Activated CD4-positive, alpha-beta T cell treated with anti-CD3 and anti-CD28 coated beads for 1 hour (primary cell): Measurements from ENCODE around the gene LRRC4.

Source experiments
- DNase-seq: peaks from one replicate; pipeline ENCODE4 v3.0.0-alpha.2; 2020

LRRC4 gene

GRCh38 chr7:128059143-128059988, 28.1 kb upstream of the LRRC4 start:
- DNase-seq: no peak

- no peak for DNase-seq
These were observed 26.7 kb upstream of the LRRC4 start for GRCh38 chr7:128057909-128058308.

DNA sequence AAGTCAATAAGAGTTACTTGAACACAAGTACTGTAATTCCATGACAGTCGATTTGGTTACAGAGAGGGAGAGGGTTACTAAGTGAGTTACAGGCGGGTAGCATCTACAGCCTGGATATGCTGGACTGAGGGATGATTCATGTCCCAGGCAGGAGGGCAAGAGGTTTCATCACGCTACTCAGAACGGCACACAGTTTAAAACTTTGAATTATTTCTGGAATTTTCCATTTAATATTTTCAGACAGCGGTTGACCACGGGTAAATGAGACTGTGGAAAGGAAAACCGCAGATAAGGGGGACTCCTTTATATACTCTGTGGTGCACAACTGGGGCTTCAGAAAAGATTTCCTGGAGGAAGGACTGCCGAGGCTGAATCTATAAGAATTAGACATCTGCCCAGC, 25.7 kb upstream of the LRRC4 start:
- no peak for DNase-seq

- DNase-seq: no peak
These were observed 24.4 kb upstream of the LRRC4 start for GRCh38 chr7:128055637-128056036.

- no peak for DNase-seq
These were observed 23.3 kb upstream of the LRRC4 start for GRCh38 chr7:128054511-128054910.

- DNase-seq: no peak
These were observed 22.8 kb upstream of the LRRC4 start for GRCh38 chr7:128053991-128054390.

DNA sequence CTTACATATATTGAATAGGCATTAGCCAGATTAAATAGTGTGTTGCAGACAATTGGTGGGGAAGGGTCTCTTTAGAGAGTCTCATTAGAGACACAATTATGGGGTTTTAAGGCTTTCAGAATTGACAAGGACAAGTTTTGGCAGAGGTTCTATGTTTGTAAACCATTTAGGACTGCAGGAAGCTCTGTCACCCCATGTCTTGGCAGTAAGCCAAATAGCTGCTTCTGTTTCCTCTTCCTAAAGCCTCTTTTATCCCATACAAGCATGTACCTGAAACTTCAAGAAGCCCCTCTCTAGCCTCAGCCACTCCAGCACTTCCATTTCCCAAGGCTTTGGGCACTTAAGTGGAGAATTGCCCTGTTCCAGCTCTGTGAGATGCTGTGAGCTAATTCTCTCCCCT, 21.8 kb upstream of the LRRC4 start:
- no peak for DNase-seq

- DNase-seq: no peak
These were observed 21.2 kb upstream of the LRRC4 start for GRCh38 chr7:128052404-128052803.

DNA sequence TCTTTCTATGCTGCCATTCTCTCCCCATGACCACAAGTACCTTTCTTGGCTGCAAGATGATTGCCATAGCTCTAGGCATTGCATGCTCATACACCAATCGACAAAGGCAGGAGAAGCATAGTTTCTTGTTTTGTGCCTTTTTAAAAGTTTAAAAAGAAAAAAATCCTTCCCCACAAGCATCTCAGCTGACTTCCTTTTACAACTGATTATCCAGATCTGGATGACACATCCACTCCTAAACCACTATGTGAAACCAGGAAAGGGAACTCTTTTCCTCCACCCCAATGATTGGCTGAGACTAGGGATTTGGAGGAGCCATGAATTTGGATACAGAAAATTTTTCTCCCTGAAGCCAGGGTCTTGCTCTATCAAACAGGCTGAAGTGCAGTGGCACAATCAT, 14.5 kb upstream of the LRRC4 start:
- no peak for DNase-seq

- DNase-seq: no peak
These were observed 13.9 kb upstream of the LRRC4 start for GRCh38 chr7:128045158-128045557.

- DNase-seq: no peak
These were observed 12.8 kb upstream of the LRRC4 start for GRCh38 chr7:128044064-128044463.

- no peak for DNase-seq
These were observed 10.8 kb upstream of the LRRC4 start for GRCh38 chr7:128042012-128042411.

DNA sequence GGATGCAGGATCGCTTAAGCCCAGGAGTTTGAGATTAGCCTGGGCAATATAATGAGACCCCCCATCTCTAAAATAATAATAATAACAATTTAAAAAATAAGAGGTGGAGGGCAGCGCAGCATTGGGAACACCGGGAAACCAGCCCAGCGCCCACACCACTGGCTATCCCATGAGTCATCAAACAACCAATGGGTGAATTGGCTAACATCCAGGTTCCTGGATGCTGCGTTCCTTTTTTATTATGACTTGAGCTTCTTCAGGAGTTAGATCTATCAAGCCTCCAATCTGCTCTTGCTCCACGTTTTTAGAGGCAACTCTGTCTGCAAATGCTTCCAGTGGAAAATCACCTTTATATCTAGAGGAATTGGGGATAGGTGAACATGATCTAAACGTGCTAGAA, 10.0 kb upstream of the LRRC4 start:
- no peak for DNase-seq

GRCh38 chr7:128040205-128040604, 9.0 kb upstream of the LRRC4 start:
- no peak for DNase-seq

DNA sequence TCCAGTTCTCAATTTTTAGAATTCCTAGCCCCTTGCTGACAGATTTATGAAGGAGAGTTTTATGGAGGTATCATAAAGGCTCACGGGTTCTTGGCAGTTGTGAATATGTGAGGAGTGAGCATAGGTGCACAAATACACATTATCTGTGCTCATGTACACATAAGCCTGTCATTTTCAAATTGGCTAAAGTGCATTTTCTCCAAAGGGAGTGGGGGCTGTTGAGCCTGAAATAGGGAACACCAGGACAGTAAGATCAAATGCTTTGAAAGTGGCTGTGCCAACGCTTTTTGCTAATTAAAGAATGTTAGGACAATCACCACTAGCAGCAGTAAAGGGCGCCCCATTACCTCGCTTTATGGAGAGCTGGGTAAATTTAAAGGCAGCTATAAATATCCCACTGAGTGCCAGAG, 8.3 kb upstream of the LRRC4 start:
- DNase-seq: no peak

DNA sequence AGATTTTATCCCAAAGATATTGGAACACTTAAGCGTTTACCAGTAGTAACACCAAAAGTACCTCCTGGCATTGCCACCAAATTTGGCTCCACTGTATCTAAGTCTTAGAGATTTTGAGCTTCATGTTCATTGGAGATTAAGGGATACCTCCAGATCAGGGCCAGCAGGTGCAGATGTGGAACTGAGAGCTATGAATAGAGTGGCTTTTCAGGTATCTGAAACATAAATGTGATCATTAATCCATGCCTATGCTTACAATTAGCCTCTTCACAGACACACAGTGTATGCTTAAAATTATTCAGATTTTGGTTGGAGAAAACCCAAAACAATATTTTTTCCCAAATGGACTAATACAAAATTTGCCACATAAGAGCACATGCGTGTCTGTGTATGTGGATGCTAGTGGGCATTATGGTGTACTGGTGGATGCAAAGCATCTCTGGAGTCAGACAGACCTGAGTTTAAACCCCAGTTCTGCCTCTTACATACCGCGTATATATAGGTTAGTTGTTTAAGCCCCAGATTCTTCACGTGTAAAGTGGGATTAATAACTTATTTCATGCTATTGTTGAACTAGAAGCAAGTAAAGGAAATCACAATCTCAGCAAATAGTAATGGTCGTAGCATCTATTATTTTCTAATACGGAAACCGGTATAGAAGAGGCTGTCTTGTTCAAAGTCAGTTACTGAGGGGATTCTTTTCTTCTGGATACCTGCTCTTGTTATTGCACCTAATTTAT, 6.8 kb upstream of the LRRC4 start:
- DNase-seq: no peak

DNA sequence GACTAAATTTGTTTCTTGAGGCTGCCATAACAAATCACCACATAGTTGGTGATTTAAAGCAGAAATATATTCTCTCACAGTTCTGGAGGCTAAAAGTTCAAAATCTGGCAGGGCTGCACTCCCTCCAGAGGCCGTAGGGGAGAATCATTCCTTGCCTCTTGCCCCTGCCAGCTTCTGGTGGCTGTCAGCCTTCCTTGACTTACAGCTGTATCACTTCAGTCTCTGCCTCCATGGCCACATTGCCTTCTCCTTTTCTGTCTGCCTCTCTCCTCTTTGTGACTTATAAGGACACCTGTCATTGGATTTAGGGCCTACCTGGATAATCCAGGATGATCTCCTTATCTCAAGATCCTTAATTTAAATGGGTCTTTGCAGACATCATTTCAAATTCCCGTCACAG, 5.8 kb upstream of the LRRC4 start:
- no peak for DNase-seq

DNA sequence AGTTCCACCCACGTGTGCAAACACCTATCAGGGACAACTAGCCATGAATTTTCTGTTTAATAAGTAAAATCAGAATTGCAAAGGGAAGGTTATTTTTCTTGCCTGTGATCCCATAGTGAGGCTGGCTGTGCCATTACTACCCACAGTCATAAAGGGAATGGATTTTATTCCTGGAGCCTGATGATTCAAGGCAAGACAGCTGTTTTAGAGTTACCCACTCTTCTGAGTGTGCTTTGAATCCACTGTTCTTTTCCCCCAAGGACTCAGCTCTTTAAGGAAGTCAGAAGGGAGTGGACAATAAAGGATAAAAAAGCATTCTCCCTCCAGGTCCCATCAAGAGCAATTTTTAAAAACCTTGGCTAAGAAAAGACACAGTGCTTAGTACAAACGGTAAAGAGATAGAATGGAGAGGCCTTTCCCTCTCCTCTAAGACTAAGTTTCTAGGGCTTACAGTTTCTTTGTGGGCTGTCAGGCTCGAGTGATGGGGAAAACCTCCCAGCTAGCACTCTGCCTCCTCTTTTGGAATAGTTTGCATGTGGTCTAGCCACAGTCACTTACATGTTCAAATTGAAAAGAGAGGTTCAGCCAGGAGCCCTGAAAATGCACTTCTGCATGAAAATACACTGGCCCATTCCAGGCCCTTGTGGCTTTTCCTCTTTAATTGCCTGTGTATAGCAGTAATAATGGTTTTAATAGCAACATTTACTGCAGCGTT, 5.1 kb upstream of the LRRC4 start:
- DNase-seq: no peak

GRCh38 chr7:128035712-128036111, 4.5 kb upstream of the LRRC4 start:
- no peak for DNase-seq

DNA sequence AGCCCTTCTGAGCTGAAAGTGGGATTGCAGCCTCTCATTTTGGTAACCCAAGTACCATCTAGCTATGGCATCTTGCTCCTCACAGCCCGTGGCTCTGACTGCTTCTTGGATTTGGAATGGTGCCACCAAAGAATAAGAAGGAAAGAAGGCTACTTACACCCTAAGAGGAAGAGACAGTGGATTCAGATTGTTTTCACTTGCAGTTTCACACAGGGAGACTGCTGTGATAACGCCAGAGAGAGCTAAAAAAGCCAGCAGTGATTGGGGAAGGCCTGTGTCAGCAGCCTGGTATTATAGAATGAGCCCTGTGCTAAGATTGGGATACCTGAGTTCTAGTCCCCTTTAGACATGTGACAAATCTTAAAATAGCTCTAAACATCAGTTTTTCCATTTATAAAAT, 3.6 kb upstream of the LRRC4 start:
- DNase-seq: no peak

DNA sequence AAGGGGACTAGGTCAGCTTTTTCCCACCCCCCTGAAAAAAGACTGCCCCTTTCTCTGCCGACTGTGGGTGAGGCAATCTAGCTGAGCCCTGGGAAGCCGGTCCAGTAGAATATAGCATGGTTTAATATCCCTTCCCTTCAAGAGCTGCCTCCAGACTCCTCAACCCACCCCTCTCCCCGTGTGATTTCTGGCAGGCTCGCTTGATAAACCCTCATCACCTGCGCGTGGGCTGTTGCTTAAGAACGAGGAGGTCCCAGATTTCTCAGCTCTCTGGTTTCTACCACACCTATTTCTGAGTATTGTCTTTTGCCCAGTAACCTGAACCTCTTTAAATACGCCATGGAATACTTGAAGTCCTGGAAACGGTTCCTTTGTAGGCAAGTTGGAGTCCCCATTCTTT, 2.0 kb upstream of the LRRC4 start:
- no peak for DNase-seq

GRCh38 chr7:128032605-128033235, 1.5 kb upstream of the LRRC4 start:
- no peak for DNase-seq

DNA sequence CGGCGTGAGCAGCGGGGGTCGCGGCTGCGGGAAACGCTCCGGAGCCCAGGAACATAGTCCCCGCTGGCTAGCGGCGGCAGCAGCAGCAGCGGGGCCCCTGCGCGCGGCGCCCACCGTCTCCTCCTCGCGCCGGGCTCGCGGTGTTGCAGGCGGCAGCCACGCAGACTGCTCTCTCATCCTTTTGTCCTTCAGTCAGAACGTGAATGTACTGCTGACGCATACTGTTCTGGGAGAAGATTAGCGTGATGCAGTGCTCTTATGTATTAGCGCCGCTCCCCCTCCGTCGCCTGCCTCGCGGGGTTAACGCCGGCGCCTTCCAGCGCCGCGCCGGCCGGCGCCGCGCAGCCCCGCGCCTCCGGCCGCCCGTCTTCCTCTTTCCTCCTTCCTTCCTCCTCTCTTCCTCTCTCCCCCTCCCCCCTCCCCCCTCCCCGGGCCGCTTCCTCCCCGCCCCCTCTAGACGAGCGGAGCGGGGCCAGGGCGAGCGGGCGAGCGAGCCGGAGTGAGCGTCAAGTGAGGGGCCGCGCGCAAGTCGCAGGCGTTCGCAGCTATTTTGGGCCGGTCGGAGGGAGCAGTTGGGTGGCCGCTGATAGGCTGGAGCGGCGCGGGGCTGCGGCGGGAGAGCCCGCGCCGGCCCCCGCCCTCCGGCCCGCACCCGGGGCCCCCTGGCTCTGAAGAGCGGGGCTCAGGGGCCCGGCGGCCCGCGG, 816 bp upstream of the LRRC4 start:
- peak; percentile 25 for DNase-seq
